Measurements from ENCODE around the gene HEXD.
A peak's percentile ranks its signal among the peaks of the same experiment; 100 is the strongest.
"Not testable (repeated sequence)": the region's sequence is repeated elsewhere in the genome, so short reads cannot be mapped to it uniquely, and the experiment has no call there.

HEXD gene

GRCh38 chr17:82440991-82441627, 23.0 kb downstream of the HEXD start:
- DNase-seq (ENCODE audit: low read depth) = no peak

GRCh38 chr17:82441691-82442487, 23.7 kb downstream of the HEXD start:
- no peak for DNase-seq (ENCODE audit: low read depth)

- no peak for DNase-seq (ENCODE audit: low read depth)
Measured at GRCh38 chr17:82442643-82443464, 24.7 kb downstream of the HEXD start.

- no peak for DNase-seq (ENCODE audit: low read depth)
Measured at GRCh38 chr17:82443465-82444283, 25.5 kb downstream of the HEXD start.

GRCh38 chr17:82444284-82444893, 26.2 kb downstream of the HEXD start:
- no peak for DNase-seq (ENCODE audit: low read depth)

GRCh38 chr17:82444941-82445521, 26.9 kb downstream of the HEXD start:
- DNase-seq (ENCODE audit: low read depth) = no peak

- no peak for DNase-seq (ENCODE audit: low read depth)
Measured at GRCh38 chr17:82445542-82445941, 27.4 kb downstream of the HEXD start.

GRCh38 chr17:82446124-82446523, 28.0 kb downstream of the HEXD start:
- DNase-seq (ENCODE audit: low read depth) = no peak

- DNase-seq (ENCODE audit: low read depth) = no peak
Measured at GRCh38 chr17:82446649-82447048, 28.5 kb downstream of the HEXD start.

GRCh38 chr17:82447876-82448275, 29.7 kb downstream of the HEXD start:
- no peak for DNase-seq (ENCODE audit: low read depth)

GRCh38 chr17:82449131-82449882, 31.2 kb downstream of the HEXD start:
- DNase-seq (ENCODE audit: low read depth) = no peak

- no peak for DNase-seq (ENCODE audit: low read depth)
Measured at GRCh38 chr17:82449883-82450356, 31.8 kb downstream of the HEXD start.

- DNase-seq (ENCODE audit: low read depth) = peak; percentile 87
Measured at GRCh38 chr17:82450357-82451106, 32.4 kb downstream of the HEXD start, which contains the start of gene CYBC1. Gene CYBC1, minus strand, starts transcription at chr17:82450752. Its CDS starts 1,498 bp downstream, at chr17:82449254.

GRCh38 chr17:82452162-82452561, 34.0 kb downstream of the HEXD start:
- no peak for DNase-seq (ENCODE audit: low read depth)

GRCh38 chr17:82453151-82453550, 35.0 kb downstream of the HEXD start:
- DNase-seq (ENCODE audit: low read depth) = not testable (repeated sequence)

- not testable (repeated sequence) for DNase-seq (ENCODE audit: low read depth)
Measured at GRCh38 chr17:82453706-82454105, 35.6 kb downstream of the HEXD start.

- DNase-seq (ENCODE audit: low read depth) = no peak
Measured at GRCh38 chr17:82457073-82457928, 39.2 kb downstream of the HEXD start.

GRCh38 chr17:82457929-82458178, 39.7 kb downstream of the HEXD start:
- no peak for DNase-seq (ENCODE audit: low read depth)
